SIG-M5 treated with dmso at 0.1 percent for 504 hours (cell line): ENCODE results near the gene PRR5L.

ENCODE experiments used
- DNase-seq: peaks from one replicate; lab custom pipeline; 2025; ENCODE audit not compliant: unreplicated experiment; lab: John Stamatoyannopoulos, UW

The PRR5L gene

DNA sequence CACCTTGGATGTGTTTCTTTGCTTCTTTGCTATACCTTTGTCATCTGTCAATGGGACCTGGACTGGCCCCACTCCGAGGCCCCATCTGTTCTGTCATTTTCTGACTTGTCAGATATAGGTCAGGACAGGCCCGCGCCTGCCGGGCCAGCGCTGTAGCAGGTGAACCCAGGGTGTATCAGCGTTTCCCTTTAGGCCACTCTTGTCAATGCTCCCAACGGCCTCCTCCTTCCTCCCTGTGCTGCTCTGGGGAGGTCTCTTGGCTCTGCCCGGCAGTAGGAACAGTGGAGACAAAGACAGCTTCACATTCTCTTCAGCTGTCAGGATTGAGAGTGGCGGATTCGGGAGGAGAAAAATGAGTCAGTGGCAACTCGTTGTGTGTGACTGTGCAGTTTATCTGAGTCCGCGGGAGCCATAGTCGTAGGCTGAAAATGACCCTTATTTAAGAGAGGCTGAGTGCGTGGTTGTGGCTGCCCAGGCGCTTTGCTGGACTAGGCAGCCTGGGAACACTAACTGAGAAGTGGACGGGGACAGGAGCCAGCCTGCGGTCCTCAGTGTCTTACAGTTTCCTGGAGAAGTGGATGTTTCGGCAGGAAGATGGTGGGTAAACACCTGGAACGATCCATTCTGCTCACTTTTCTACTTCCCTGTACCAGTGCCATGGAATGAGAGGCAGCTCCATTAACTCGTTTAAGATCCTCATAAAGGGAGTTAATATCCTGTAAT lies 102.3 kb downstream of the PRR5L start:
- no peak for DNase-seq

DNA sequence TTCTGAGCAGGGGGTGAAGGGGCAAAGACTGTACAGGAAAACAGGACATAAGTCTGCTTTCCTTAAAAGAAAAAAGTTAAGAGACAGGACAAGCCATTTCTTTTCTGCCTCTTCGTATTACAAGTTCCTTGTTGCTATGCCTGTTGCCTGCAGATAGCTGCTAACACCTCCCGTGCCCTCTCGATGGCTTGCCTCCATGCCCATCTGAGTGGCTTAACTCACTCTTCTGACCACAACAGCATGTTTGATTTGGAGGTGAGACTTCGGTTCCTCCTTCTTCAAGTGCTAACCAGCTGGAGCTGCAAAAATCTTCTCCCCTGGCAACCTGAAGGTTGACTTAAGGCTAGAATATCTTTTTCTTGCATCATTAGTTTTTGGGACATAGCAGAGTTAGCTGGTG lies 103.1 kb downstream of the PRR5L start:
- no peak for DNase-seq

- no peak for DNase-seq
Measured at GRCh38 chr11:36399745-36400144, 103.7 kb downstream of the PRR5L start.

GRCh38 chr11:36400766-36401455 lies 104.8 kb downstream of the PRR5L start:
- no peak for DNase-seq

DNA sequence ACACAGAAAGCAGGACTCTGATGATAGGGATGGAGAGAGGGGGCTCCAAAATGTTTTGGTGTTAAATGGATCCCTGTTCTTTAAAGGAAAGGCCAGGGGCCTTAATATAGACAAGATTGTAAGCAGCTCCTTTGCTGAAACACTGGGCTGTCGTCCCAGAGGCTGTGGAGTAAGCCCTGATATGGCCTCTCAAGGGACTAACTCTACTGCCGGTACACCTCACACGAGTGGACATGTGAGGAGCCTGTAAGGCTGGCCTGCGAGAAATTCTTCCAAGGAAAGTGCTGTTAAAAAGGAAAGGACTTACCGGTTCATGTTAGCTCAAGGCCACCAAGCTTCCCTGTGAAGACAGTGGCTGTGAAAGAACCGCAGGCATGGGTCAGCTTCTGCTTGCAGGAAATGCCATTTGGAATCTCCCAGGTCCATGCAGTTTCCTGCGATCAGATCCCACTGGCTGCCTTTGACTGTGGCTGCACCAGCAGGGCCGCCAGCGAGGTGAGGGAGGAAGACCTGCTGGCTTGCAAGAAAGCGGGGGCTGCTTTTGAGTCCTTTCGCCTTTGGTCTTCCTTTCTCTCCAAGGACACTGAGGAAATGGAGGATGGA lies 106.6 kb downstream of the PRR5L start:
- no peak for DNase-seq

DNA sequence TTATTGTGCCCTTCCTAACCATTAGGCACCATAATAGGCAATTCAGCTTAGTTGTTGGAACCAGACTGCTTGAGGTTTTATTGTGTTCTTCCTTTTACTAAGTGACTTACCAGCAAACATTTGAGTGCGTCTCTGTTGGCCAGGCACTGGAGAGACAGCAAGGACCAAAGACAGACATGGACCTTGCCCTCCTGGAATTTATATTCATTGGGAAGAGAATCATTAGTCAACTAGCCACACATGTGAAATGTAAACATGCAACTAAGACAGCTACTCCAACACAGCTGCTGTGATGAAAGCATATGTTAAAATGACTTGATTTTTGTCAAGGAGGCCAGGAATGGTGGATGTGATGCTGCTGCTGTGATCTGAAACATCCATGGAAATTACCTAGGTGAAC lies 107.6 kb downstream of the PRR5L start:
- no peak for DNase-seq

DNA sequence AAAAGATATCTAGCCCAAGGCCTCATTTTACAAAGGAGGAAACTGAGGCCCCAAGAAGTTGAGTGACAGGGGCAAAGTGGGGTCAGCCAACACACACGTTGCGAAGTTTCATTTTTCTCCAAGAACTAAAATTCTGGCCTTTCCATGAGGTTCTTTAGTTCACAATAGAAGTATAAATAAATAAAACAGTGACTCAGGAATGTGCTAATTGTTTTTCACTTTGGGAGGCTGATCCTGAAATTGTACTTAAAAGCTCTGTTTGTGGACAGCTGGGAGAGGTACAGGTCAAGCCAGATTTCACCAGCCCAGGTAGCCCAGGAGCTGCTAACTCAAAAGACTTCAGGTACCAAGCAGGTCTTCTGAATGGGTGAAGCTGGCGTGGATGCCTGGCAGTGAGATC lies 108.7 kb downstream of the PRR5L start:
- no peak for DNase-seq

GRCh38 chr11:36405585-36406367 lies 109.7 kb downstream of the PRR5L start:
- DNase-seq: no peak

GRCh38 chr11:36407356-36407755 lies 111.3 kb downstream of the PRR5L start:
- DNase-seq: peak; percentile 15

GRCh38 chr11:36408498-36409136 lies 112.5 kb downstream of the PRR5L start:
- no peak for DNase-seq

DNA sequence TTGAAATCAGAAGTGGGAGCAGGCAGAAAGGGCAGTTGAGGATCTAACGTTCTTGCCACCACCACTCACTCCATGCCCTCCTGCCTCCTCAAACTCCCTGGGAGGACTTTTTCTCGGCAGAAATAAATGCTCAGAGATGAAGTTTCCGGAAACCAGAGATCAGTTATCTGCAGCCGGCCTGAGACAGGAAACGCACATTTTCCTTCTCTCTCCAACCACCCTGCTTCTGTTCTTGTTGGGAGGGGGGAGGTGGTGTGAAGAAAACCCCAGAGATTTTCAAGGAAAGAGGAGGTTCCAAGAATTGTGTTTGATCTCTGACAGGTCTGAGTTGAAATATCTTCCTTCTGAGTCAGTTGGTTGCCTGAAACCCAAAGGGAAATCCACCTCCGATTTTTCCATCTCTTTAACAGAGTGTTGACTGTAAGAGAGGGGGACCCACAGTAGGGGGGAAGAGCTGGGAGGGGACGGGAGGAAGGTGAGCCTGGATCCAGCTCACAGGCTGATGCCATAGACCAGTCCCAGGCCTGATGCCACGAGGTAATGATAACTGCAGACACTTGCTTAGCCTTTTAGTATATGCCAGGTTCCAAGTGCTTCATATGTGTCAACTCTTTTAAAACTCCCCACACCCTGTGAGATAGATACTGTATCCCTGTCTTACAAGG lies 113.2 kb downstream of the PRR5L start:
- DNase-seq: no peak

DNA sequence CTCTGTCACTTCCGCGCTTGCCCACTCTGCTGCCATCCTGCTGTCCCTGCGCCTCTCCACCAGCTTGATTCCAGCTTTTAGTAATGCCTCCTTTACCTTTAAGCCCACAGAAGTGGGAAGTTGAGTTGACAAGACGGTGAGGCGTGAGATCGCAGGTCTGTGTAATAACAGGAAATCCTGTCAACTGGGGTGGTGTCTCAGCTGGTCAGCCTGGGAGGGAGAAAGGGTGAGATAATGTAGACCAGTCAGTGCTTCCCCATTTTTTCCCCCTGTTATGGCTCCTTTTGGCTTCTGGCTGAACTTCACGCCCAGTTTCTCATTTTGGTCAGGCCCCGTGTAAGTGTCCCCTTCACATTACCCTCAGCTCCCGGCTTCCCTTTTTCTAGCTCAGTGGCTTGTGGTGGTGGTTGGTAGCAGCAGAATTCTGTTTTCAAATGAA lies 115.1 kb downstream of the PRR5L start:
- DNase-seq: peak; percentile 52

GRCh38 chr11:36412781-36413383 lies 116.8 kb downstream of the PRR5L start:
- no peak for DNase-seq

- no peak for DNase-seq
Measured at GRCh38 chr11:36417154-36417553, 121.1 kb downstream of the PRR5L start.

DNA sequence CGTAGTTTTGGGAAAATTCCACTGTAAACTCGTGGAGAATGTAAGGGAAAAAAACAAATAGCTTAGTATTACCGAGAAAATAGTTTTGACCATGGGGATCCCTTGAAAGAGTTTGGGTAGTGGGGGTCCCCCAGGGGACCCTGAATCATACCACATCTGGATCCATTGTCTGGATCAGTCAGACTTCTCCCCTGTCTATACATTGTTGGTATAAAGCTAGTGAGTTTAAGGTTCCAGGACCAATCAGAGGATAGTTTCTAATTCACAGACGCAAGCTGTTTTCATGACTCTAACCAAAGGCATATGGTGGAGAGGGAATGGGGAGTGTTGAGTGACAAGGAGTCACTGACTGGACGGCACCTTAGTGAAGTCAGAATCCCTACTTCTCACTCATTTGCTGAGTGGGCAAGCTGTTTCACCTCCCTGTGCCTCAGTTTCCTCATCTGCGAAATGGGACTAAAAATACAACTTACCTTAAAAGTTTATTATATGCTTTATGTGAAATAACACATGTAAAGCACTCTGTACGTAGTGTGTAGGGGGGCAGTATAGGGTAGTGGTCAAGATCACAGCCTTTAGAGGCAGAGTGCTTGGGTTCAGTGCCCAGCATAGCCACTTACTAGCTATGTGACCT lies 123.8 kb downstream of the PRR5L start:
- DNase-seq: no peak

DNA sequence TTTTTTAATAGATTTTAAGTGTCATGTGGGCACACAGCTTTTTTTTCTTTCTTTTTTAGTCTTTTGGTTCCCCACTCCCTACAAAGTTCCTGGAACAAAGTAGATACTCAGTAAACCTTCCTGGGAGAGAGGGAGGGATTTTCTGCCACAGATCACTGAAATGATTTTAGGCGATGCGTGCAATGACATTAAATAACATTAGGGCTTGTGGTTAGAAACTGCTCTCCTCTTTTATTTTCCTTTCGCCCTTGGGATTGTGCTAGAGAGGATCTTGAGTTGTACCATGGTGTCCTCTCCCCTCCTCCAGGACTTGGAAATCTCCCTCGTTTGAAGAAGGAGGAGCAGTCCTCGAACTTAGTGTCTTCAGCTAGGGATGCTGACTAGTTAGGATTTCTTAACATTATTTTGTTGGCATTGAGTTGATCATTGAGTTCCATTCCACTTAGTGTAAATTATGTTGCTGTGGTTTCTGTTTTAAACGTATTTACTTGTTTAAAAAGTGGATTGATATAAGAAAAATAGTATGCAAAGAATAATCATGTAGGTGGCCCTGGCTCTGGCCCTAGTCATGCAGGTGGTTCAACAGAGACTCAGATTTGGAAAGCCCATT lies 125.6 kb downstream of the PRR5L start:
- DNase-seq: no peak

DNA sequence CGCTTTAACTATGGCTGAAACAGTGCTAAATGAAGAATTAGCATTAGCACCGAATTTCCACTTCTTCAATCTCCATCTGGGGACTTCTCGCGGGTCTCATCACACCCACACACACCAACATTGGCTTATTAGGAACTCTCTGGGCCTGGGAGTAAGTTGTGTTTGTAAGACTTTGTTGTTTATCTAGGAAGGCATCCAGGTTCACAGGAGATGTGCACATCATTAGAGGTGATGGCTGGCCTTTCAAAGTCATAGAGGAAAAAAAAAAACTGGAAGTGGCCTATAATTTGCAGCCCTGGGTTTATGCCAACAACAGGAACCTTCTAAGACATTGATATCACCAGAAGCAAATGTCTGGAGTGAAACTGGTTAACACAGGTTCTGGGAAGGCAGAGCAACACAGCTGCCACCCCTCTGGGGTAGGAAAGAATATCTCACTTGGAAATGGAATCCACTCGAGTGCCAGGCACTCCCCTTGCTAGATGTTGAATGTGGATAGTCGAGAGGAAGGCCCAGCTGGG lies 129.5 kb downstream of the PRR5L start:
- no peak for DNase-seq

- DNase-seq: no peak
Measured at GRCh38 chr11:36426226-36426848, 130.2 kb downstream of the PRR5L start.
